ENCODE measurements around the gene KLF13.

The KLF13 gene

DNA sequence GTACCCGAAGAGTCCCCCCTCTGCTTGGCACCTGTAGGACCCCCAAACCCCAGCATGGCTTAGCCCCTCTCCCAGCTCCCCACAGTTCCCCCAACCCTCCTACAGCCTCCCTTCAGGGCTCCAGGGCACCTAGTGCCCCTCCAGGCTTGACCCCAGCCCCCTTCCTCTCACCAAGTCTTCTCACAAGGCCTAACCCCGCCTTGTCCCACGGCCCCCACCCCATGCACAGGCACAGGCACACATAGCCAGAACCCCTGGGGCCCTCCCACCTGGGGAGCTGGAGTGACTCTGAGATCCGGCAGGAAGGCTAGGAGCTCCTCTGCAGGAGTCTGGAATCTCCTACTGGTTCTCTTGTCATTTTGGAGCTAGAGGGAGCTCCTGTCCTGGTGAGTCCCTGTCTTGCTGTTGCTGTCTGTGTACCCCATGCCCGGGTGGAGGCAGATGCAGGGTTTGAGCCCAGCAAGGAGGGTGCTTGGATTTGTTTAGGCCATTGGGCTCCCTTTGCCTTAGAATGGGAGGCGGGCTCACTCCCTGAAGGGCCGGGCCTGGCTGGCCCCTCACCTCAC, 39.6 kb downstream of the KLF13 start:
- no peak for DNase-seq

- DNase-seq, result no peak
These were observed 40.5 kb downstream of the KLF13 start for GRCh38 chr15:31367021-31367729.

GRCh38 chr15:31367730-31368344, 41.2 kb downstream of the KLF13 start:
- DNase-seq, result no peak

- no peak for DNase-seq
These were observed 43.1 kb downstream of the KLF13 start for GRCh38 chr15:31369727-31370126.

GRCh38 chr15:31371520-31372240, 45.0 kb downstream of the KLF13 start:
- no peak for DNase-seq

DNA sequence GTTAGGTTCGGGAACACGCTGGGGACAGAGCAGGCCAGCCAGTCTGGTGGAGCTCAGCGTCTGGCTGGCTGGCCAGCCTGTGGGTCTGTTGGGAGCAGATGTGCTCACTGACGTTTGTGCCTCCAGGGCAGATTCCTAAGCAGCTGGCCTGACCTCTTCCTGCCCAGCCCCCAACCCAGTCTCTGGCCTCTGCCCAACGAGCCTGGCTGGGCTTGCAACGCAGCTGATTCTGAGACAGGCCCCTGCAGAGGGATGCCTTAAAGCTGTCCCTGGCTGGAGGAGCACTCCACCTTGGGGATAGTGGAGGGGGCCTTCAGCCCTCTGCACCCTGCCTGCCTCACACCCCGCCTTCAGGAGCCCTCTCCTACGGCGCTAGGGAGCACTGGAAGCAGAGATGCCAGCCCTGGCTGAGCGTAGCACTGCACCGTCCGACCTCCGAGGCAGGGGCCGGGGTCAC, 46.0 kb downstream of the KLF13 start:
- no peak for DNase-seq

GRCh38 chr15:31373096-31373865, 46.6 kb downstream of the KLF13 start:
- DNase-seq, result no peak

GRCh38 chr15:31373970-31374369, 47.3 kb downstream of the KLF13 start:
- DNase-seq, result no peak

DNA sequence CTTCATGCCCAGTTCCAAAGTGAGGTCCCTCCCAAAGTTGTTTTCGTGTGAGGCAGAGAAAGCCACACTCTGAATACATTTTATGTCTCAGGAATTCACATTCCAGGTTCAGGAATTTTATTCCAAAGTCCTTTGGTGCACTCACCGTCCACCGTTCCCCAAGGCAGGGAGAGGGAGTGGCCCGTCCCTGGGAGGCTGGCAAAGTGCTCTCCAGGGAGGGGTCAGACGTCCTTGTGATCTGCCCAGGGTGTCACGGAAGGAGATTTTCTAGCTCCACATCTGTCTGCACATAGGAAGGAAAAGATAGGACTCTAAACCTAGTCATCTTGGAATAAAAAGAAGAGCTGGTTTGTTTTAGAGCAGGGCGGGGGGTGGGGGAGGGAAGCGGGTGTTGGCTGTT, 47.9 kb downstream of the KLF13 start:
- no peak for DNase-seq

DNA sequence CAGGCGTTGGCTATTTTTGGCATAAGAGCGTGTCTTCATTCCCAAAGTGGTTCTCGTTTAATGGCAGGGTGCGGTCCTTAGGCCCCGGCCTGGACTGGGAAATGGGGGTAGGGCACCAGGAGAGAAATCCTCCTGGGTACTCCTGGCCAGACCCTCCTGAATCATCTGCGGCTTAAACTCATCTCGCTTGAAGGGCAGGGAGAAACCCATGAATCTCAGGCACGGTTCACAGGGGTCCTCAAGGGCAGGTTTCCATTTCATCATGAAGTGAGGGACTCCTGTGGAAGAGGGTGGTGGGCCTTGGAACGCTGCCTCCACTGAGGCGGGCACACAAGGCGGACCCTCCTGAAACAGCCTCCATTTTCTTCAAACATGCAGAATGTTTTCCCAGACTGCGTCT, 48.4 kb downstream of the KLF13 start:
- DNase-seq, result no peak

DNA sequence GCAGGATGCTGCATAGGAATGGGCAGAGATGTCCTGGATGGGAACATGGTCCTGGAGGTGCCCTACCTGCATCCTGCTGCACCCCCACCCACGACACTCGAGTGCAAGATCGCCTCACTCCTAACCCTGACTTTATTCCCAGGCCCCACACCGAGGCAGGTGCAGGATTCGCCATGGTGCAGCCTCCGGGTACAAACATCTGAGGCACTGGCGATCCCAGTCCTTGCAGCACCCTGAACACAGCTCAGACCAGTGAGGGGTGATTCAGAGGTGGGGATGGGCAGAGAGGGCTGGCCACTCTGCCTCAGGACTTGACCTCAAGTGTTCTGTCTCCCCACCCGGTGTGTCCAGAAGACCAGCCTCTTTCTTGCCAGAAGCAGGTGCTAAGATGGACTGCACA, 49.1 kb downstream of the KLF13 start:
- no peak for DNase-seq

GRCh38 chr15:31376511-31376910, 49.9 kb downstream of the KLF13 start:
- no peak for DNase-seq

- DNase-seq, result no peak
These were observed 50.4 kb downstream of the KLF13 start for GRCh38 chr15:31377030-31377429.

DNA sequence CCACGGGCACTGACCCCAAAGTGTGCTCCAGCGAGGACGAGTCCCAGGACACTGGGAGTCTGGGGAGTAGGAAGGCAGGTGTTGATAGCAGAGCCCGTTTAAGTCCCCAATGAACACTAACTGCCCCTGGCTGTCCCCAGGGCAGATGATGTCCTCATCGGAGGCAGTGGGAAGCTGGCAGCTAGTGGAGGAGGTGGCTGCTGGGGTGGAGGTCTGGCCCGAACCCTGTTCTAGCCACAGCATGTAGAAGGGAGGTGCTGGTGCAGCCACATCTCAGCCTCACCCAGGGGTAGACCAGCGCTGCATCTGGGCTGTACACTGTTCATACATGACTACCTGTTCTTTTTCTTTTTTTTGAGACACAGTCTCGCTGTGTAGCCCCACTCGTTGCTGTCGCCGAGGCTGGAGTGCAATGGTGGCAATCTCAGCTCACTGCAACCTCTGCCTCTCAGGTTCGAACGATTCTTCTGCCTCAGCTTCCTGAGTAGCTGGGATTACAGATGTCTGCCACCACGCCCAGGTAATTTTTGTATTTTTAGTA, 51.8 kb downstream of the KLF13 start:
- DNase-seq, result no peak

DNA sequence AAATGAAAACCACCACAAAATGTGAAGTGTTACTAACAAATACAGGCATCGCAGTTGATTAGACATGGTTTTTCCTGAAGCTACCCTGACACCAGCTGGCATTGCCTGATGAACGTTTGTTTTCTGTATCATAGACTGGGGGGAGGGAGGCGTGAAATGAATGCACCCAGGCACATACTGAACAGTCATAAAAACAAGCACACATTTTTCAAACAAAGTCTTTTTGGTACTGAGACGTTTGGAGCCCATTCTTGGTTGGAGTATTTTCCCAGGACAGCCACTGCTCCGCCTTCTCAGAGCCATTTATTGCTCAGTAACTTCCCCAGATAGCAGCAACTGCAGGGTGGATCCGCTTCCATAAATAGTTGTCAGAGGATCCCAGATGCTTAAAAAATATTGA, 52.4 kb downstream of the KLF13 start:
- no peak for DNase-seq

- DNase-seq, result no peak
These were observed 52.9 kb downstream of the KLF13 start for GRCh38 chr15:31379577-31379976.

DNA sequence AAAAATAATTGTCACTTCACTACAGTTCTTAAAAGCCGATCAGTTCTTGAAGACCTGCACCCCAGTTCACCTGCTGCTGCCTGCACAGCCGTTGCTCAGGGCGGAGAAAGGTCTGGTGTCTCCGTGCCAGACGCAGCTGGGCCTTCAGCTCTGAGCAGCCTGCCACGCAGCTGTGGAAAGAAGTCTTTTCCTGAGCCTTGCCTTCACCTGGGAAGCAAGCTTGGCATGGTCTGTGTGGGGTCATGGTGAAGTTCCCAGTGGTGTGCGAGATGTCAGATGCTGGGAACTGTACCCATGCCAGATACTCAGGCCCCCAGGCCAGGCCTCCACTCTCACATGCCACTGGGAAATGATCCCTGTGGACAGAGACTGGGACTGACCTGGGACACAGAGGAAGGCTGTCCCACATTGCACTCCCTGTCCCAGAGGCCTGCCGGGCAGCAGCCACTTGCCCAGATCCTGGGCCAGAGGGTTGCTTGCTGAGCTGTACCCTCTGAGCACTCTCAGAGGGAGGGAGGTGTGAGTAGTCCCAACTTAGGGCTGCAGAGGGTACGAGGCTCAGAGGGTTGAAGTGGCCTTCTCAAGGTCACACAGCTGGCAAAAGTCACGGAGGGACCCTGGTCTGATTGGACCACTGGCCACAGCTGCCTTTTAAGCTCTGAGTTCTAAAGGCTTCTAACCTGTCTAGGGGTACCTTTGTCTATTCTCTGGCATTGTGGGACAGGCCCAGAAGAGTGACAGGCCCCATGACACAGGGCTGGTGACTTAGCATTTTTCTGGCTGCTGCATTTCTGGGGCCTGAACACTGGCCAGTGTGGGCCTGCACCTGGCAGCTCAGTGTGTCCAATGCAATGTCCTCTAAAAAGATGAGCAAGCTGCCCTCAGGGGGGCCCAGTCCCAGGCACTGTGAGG, 55.4 kb downstream of the KLF13 start:
- DNase-seq, result no peak

GRCh38 chr15:31382713-31383045, 56.0 kb downstream of the KLF13 start:
- DNase-seq, result no peak

DNA sequence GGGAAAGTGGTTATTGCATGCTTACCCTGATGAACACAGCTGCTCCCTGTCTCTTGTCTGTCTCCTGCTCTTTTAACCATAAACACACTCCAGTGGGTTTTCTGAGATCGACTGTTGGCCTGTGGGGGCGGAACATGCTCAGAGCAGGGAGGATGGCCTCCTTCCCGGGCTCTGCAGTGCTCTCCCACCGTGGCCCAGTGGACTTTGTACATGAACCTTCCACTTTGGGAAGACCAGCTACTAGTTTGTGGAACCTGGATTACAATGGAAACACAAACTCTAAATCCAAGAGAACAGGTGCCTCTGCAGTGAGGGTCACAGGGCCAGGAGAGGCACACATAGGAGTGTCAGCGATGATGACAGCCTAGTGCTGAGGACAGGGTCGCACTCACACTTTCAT, 56.5 kb downstream of the KLF13 start:
- DNase-seq, result no peak

- DNase-seq, result no peak
These were observed 57.9 kb downstream of the KLF13 start for GRCh38 chr15:31384568-31384967.

DNA sequence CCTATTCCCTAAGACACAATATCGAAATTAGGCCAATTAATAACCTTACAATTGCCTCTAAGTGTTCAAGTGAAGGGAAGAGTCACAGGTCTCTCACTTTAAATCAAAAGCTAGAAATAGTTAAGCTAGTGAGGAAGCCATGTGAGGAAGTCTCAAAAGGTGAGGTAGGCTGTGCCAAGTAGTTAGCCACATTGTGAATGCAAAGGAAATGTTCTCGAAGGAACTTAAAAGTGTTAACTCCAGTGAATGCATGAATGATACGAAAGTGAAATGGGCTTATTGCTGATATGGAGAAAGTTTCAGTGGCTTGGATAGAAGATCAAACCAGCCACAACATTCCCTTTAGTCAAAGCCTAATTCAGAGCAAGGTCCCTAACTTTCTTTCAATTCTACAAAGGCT, 59.1 kb downstream of the KLF13 start:
- DNase-seq, result no peak

DNA sequence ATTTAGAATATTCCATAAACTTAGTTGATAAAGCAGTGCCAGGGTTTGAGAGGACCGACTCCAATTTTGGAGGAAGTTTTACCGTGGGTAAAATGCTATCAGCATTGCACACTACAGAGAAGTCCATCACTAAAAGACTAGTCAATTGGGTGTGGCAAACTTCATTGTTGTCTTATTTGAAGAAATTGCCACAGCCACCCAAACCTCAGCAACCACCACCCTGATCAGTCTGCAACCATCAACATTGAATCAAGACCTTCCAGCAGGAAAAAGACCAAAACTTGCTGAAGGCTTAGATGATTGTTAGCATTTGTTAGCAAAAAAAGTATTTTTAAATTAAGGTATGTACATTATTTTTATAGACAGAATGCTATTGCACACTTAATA, 60.5 kb downstream of the KLF13 start:
- DNase-seq, result no peak

Data from activated CD4-positive, CD25-positive, alpha-beta regulatory T cell (primary cell).